GM19351 (cell line): ENCODE results near the gene PLXDC2.

ENCODE experiments used
- ATAC-seq: cut with Tn5 transposase; IDR thresholded peaks from one replicate; pipeline ENCODE4 v1.9.1; 2021; ENCODE audit warnings: mild to moderate bottlenecking, moderate library complexity; ENCODE audit not compliant: unreplicated experiment

The PLXDC2 gene

DNA sequence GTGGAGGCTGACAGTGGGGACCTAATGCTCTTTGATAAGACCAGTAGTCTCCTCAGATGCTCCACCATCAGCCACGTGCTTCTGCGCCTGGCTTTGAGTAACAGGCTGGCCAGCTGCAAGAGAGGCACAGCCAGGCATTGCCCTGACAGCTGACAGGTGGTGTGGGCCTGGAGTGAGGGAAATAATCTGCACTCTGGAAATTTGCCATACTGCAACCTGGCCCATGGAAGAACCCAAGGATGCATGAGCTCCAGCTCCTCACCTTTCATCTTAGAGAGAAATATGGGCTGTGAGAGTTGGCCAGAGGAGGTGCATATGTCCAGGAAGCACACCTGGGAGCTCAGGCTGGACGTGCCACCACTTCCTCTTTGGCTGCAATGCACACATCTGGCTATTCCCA, 118.9 kb downstream of the PLXDC2 start:
- ATAC-seq = no peak

DNA sequence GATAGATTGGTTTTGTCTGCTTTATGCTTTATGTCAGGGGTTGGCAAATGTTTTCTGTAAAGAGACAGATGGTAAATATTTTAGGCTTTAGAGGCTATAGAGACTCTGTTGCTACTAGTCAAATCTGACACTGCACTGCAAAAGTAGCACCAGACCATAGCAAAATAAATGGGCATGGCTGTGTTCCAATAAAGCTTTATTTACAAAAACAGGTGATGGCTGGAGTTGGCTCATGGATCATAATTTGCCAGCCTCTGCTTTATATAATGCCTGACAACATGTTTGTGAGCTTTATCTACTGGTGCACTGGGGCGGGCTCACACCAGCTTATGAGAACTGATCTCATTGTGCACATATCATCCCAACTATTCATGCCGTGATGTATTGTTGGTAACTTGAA, 120.1 kb downstream of the PLXDC2 start:
- ATAC-seq = no peak

DNA sequence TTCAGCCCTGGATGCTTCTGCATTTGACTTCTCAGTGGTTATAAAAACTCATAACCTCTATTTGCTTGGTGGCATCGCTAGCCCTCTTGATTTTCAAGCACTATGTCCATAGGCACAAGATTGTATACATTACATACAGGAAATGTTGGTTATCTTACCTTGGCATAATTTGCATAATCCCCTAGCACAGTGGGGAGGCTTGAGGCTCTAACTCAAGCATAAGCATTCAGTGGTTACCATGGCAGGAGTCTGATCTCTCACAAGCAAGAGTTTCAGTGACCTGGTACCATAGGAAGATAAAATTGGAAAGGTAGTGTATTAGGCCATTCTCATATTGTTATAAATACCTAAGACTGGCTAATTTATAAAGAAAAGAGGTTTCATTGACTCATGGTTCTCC, 121.8 kb downstream of the PLXDC2 start:
- ATAC-seq = no peak

DNA sequence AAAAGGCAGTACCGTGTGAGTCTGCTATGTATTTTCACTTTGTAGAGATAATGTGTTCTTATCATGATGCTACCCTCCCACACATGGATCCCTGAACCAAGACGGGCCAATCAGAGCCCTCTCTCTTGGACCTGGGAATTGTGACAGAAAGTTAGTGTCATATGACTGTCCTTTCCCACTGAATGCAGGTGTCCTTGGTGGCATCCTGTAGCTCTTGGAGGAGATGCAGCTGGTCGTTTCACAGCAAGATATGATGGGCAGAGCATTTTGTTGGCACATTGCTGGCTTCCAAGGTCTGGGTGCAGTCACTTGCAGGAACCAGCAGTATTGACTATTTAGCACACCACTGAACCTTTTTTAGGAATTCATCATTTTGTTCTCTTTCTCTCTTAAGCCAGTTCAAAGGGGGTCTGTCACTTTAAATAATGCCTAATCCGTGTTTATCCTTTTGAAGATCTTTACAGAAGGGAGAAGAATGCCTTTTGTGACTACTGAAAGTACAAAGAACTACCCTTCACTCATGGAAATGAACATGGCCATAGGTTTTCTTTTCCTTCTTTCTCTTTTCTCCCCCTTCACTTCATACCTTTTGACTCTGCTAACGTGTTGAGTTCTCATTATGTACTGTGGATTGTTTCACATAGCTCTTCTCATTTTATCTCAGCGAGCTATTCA, 125.1 kb downstream of the PLXDC2 start:
- no peak for ATAC-seq

DNA sequence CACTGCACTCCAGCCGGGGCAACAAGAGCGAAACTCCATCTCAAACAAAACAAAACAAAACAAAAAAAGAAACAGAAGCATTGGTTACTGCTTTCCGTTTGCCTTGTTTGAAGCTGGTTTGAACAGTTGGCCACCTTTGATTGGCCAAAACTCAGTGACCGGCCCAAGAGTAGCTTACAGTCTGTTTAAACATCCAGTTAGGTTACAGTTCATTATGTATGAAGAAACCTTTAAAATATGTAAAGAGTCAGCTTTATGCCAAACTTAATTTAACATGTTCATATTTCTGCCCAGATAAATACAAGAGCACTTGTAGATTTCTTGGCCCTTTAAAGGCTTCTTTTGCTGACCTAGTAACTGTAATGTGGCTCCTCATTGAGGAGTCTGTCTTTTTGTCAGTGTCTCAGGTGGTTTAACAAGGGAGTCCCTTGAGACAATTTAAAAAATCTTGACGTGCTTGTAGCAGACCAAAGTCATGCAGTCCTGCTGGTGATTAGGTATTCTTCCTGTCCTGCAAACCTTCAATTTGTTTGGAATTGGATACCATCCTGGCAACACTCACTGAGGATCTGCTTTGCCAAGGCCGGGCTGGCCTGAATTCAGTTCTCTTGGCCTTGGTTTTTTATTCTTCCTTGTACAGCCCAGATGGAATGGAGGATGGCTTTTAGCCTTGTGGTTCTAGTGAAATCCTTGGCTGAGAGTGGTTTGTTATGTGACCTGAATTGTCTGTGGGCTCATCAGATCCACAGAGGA, 128.9 kb downstream of the PLXDC2 start:
- ATAC-seq = no peak

DNA sequence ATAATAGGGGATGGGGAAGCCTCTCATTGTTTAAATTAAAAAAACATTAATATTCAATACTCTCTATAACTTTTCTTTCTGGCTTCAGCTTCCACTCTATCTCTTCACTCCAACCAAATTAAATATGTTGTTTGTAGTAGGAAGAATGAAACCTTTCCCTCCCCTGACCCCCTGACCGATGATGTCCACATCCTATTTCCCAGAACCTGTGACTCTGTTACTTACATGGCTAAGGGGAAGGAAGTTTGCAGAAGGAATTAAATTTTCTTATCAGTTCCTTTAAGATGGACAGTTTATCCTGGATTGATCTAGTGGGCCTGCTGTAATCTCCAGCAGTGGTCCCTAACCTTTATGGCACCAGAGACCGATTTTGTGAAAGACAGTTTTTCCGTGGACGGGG, 130.0 kb downstream of the PLXDC2 start:
- ATAC-seq = no peak

DNA sequence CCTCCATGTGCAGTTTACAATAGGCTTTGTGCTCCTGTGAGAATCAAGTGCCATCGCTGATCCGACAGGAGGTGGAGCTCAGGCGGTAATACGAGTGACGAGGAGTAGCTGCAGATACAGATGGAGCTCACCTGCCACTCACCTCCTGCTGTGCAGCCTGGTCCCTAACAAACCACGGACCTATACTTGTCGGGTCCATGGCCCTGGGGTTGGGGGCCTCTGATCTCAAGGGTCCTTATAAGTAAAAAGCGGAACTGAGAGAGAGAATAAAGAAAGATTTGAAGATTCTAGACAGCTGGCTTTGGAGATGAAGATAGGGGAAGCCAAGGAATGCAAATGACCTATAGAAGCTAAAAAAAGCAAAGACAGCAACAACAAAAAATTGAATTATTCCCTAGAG, 130.6 kb downstream of the PLXDC2 start:
- ATAC-seq = no peak

DNA sequence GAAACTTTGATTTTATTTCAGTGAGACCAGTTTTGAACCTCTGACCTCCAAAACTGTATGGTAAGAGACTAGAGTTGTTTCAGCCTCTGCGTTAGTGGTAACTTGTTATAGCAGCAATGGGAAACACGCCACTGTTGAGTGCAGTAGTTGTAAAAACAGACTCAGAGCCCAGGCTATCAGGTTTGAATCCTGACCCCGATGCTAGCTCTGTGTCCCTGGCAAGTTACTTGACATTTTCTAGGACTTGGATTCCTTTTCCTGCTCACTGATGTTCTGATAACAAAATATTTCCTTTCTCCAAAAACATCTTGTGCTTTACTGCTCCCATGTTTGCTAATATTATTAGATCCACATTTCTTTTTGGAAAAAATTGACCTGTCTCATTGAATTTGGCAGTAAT, 131.0 kb downstream of the PLXDC2 start:
- ATAC-seq = no peak

DNA sequence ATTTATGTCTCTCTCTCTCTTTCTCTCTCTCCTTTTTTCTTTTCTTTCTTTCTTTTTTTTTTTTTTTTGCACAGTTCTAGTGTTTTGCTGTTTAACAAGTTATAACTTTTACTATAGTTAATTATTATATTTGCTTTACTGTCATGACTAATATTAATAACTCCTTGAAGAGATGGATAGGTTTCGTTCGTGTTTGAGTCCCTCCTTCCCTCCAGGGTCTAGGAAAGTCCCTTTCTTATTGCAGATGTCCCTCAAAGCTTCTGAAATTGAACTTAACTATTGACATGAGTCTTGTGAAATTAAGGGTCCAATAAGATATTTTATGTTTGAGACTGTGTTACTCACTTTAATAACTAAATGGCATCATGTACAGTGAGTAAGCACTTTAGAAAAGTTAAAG, 131.4 kb downstream of the PLXDC2 start:
- ATAC-seq = no peak

DNA sequence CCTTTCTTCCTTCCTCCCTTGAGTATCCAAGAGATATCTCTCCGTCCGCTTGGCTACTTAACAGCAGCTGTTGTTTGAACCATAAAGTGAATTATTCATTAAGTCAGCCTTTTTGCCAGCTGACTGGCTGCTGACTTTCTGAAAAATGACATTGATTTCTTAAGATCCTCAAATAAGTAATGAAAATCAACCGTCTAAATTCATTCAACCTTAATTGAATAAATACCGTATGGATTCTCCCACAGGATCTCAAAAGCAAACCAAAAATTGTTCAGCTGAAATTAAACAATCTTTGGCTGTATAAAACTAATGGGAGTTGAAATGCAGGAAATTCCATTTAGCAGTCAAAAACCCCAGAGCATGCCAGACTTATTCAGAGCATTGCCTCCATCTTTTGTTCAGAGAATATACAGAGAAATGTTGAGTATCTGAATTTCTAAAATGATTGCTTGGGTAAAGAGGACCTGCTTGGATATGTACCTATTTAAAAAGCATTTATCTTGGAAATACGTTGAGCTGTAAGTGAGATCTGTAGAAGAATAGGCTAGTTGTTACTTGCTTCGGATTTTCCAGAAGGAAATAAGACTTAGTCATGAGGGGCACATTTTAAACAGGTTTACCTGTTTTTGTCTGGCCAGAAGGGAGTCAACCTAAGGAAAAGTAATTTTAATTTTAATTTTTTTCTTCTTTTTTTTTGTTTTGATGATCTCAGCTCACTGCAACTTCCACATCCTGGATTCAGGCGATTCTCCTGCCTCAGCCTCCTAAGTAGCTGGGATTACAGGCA, 136.2 kb downstream of the PLXDC2 start:
- ATAC-seq = no peak

DNA sequence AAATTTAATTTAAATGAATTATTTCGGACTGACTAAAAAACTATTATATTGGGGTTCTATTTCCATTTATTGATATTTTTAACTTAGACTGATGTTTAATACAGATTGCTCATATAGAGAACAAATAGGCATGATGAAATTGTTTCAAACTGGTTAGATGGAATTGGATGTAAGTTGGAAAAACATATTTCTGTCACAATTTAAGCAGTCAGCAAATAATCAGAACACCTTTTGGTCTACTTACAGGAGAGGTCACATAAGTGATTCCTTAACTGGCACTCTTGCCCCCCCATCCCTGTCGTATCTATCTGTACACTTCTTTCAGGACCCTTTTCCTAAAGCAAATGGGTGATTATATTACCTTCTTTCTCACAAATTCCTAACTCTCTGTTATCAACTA, 138.4 kb downstream of the PLXDC2 start:
- ATAC-seq = no peak

DNA sequence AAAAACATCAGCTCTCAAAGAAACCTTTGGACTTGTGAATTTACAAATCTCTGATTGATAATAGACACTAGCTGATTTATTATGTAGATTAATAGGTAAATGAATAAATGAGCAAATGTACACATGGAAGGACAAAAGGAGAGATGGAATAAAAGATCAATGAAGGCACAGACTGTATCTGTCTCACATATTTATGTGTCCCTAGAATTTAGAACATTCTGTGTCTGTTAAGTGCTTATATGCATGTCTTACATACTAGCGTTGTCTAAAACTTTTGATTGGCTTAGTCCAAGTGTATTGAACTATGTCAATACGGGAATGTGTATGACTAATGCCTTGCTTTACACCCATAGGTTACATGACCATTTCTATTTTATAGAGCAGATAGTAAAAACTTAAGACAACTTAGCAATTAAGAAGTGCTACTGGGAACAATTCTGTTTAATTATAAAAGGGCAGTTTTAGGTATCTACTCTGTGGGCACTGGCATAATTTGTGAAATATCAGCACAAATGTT, 140.3 kb downstream of the PLXDC2 start:
- ATAC-seq = no peak

DNA sequence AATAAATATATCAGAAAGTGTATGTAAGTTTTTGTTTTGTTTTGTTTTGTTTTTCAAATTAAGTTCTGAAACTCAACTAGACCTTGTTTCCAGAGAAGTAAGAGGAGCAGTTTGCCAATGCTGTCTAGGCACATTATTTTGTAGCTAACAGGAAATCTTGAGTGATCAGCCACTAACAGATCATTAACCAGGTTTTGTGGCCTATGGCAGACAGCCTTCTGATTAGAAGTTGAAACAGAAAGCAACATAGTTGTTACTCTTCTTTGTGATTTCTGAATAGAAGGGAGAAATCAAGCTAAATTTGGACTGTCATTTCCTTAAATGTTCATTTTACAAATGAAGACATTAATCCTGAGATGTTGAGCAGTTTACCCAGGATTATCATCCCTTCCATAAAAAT, 142.6 kb downstream of the PLXDC2 start:
- no peak for ATAC-seq

DNA sequence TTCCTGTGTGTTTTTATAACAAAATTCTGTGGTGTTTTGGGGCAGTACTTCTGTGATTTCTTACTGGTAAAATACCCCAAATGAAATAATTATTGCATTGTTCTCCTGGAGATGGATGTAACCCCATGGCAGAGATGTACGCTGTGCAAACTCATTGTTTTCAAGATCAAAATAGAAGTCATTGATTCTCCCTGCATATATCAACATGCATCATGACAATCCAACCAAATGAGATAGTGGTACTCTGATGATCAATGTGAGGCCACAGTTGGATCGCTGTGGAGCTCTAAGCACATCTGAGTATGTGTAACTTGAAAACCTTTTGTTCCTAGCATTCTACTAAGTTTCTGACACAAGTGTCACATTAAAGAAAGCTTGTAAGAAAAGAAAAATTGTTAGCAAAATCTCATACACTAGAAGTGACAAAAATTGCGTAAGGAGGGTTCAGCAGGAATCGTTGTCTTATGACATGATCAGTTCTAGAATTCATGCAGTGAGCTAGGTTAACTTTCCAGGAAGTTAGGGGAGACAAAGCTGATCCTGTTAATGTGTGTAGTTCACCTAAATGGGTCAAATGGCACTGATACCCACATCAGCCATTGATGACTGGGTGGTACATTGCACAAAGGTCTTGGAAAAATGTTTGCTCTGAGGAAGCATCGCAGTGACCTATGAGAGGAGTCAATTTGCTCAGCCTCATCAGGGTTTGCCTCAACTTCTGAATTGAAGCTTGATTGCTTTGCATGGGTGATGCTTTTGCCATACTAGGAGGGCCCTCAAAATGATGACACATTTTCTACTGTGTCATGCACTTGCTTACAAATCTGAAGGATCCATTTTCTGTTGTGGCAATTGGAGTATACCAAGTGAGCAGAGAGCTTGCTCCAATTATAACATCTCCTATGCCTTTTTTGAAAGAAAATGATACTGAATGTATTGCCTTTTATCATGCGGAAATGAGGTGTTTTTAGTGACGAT, 145.1 kb downstream of the PLXDC2 start:
- ATAC-seq = no peak

DNA sequence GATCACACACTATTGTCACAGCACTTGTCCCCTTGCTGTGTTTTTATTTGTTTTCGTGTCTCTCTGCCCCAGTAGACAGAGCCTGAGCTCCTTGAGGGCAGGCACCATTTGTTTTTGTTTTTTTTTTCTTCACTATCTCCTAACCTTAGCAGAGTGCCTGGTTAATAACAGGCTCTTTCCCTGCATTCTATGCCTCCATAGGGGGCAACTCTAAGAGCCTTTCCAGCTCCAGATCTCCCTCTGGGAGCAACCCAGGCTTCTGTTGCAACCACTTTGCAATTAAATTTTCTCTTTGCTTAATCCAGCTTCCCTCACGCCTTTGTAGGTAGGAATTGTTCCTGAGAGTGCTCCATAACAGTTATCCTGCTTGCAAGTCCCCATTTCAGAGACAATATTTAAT, 148.4 kb downstream of the PLXDC2 start:
- ATAC-seq = no peak

DNA sequence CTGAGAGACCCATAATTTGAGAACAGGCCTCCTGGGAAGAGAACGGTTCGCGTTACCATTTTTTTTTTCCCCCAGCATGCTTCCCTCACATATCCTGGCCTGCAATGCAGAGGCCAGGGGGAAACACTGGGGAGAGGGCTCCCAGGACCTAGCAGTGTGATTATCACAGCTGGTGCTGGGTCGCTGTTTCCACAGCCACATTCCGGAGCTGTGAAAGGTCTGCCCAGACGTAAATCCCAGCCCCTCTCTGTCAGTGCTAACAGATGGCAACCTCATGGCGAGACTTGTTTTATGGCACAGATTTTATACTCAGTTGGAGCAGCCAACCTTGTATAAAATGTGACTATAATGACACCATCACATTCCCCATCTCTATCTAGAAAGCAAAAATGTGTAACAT, 150.5 kb downstream of the PLXDC2 start:
- ATAC-seq = no peak

DNA sequence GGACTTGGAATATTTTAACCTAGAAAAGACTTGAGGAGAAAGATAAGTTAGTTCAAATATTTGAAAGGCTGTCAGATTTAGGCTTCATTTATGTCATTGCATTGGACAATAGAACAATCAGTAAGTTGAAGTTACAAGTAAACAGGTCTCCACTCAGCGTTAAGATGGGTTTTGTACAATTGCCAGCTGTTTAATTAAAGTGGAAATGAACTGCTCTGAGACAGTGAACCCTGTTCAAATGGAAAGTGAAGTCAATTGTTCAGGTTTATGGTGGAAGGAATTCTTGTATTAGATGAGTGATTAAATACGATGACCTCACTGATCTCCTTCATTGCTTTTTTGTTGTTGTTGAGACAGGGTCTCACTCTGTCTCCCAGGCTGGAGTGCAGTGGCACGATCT, 151.7 kb downstream of the PLXDC2 start:
- no peak for ATAC-seq

DNA sequence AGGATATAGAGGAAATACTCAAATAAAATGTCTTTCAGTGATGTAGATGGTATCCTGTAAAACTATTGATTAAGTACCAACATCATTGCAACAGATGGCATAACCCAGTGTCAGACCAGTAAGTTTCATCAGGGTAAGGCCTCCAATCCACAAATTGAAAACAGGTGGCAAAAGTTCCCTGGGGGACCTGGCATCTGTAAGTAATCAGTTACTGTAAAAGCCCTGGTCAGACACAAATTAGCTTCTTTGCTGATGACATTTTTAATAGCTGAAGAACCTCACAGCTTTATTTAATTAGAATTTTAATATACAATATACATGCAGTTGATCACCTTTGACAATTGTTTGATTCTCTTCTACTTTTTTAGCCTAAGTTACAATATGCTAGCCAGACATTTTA, 152.5 kb downstream of the PLXDC2 start:
- ATAC-seq = no peak

DNA sequence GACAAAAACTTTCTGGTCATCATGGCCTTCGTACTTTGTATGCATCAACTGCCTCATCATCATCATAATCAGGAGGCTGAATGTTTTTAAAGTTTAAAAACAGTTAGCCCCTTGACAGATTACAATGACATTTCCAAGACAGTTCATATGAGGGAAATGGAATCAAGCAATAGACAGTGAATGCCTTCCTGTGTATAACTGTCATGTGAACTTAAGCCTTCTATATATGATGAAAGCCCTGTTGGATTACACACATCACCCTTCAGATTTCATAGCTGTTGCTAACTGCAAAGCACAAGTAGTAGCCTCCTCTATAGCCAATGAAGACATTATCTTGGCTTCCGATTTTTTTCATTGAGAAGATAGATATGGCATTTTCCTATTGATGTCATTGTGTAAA, 154.0 kb downstream of the PLXDC2 start:
- no peak for ATAC-seq

DNA sequence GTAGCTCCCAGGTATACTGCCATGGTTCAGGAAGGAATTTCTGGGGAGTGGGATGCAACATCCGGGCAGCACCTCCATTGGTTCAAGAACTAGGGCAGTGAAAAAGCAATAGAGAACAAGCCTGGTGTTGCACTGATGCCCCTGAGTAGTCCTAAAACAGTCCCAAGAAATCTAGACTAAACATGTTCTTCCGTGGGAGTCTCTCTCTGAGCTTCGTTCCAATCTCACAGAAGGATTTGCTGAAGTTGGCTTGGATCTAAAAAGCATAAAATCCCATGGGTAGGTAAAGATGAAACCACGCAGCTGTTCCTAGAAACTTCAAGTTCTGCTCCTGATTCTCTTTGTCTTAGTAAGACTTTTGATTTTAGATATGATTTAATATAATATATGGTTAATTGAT, 154.5 kb downstream of the PLXDC2 start:
- ATAC-seq = no peak
